IMR-90 (cell line): Measurements from ENCODE around the gene PPFIA1. TPM values are rescaled to one million over a fixed set of nuclear protein-coding genes. Genes with fewer than 3 reads are reported as not detected.

Experiments used
- ATAC-seq: fragments of 200-7000 bp; cut with Tn5 transposase; 2 replicates; pipeline ENCODE4 v1.9.1; 2020; ENCODE audit warnings: low read depth, mild to moderate bottlenecking, moderate library complexity
- BruUV-seq: library from RNA; stranded (reverse); fragments of 400-500 nt; replicated peaks from 2 replicates; lab custom pipeline; 2021; lab: Mats Ljungman, UMichigan
- CTCF ChIA-PET: fragments of 300-600 bp; formaldehyde crosslinking; extraction: SDS; loops from one replicate; lab custom pipeline; 2021; ENCODE audit warnings: antibody characterized with exemption; lab: Yijun Ruan, JAX
- POLR2A ChIA-PET: fragments of 300-600 bp; sonication (Branson Sonifier 250); formaldehyde crosslinking; loops from one replicate; lab custom pipeline; 2022; ENCODE audit warnings: antibody characterized with exemption; ENCODE audit not compliant: unreplicated experiment; lab: Charles Lee
- DNase-seq: peaks from one replicate; pipeline ENCODE4 v3.0.0; 2013
- H2AFZ ChIP-seq: replicated peaks from 2 replicates; pipeline ENCODE3; 2013; ENCODE audit warnings: low read length, mild to moderate bottlenecking; ENCODE audit not compliant: poor library complexity
- H2AK5ac ChIP-seq: 2 replicates; pipeline ENCODE4 v1.6.1; 2013; ENCODE audit warnings: low read depth, low read length, inconsistent platforms
- H2AK9ac ChIP-seq: replicated peaks from 2 replicates; pipeline ENCODE3; 2013; ENCODE audit warnings: mild to moderate bottlenecking, low read depth, low read length, moderate library complexity; ENCODE audit not compliant: poor library complexity
- H2BK120ac ChIP-seq: 2 replicates; pipeline ENCODE4 v1.6.1; 2013; ENCODE audit warnings: low read depth, low read length, inconsistent platforms
- H2BK15ac ChIP-seq: 3 replicates; pipeline ENCODE4 v1.6.1; 2013; ENCODE audit warnings: low read depth, low read length, inconsistent platforms
- H2BK20ac ChIP-seq: 2 replicates; pipeline ENCODE4 v1.6.1; 2013; ENCODE audit warnings: low read depth, mild to moderate bottlenecking, inconsistent platforms, low read length, moderate library complexity
- H2BK5ac ChIP-seq: 2 replicates; pipeline ENCODE4 v1.6.1; 2013; ENCODE audit warnings: mild to moderate bottlenecking, low read depth, low read length, inconsistent platforms; ENCODE audit not compliant: poor library complexity, severe bottlenecking
- H3K14ac ChIP-seq: replicated peaks from 2 replicates; pipeline ENCODE4 v1.6.1; 2013; ENCODE audit warnings: low read depth, low read length, inconsistent platforms
- H3K18ac ChIP-seq: 2 replicates; pipeline ENCODE4 v1.6.1; 2013; ENCODE audit warnings: low read depth, low read length, control low read depth
- H3K23ac ChIP-seq: 2 replicates; pipeline ENCODE4 v1.6.1; 2013; ENCODE audit warnings: low read depth, low read length, inconsistent platforms
- H3K27ac ChIP-seq: 2 replicates; pipeline ENCODE4 v1.5.1; 2013; ENCODE audit warnings: mild to moderate bottlenecking, control low read depth, low read length; ENCODE audit not compliant: insufficient read depth
- H3K27me3 ChIP-seq: 2 replicates; pipeline ENCODE4 v1.6.1; 2013; ENCODE audit warnings: low read length; ENCODE audit not compliant: control insufficient read depth, insufficient read depth
- H3K36me3 ChIP-seq: 2 replicates; pipeline ENCODE4 v1.6.1; 2013; ENCODE audit warnings: low read length, mixed read lengths; ENCODE audit not compliant: control insufficient read depth, insufficient read depth
- H3K4ac ChIP-seq: 2 replicates; pipeline ENCODE4 v1.6.1; 2013; ENCODE audit warnings: low read depth, low read length, inconsistent platforms
- H3K4me1 ChIP-seq: 2 replicates; pipeline ENCODE4 v1.6.1; 2013; ENCODE audit warnings: low read length, mixed read lengths; ENCODE audit not compliant: control insufficient read depth, insufficient read depth
- H3K4me2 ChIP-seq: 2 replicates; pipeline ENCODE4 v1.6.1; 2013; ENCODE audit warnings: low read depth, mild to moderate bottlenecking, control low read depth, low read length, moderate library complexity
- H3K4me3 ChIP-seq: 2 replicates; pipeline ENCODE4 v1.5.1; 2013; ENCODE audit warnings: low read depth, mild to moderate bottlenecking, control low read depth, low read length, moderate library complexity; ENCODE audit not compliant: insufficient read depth
- H3K56ac ChIP-seq: 2 replicates; pipeline ENCODE4 v1.6.1; 2013; ENCODE audit warnings: low read length, inconsistent platforms; ENCODE audit not compliant: insufficient read depth; ENCODE audit errors: extremely low read depth
- H3K79me1 ChIP-seq, 2 experiments: 2 replicates each; pipeline ENCODE4 v1.6.1; 2013; ENCODE audit warnings: low read length in 2 of 2, inconsistent platforms in 1 of 2, low read depth in 1 of 2
- H3K9ac ChIP-seq: 2 replicates; pipeline ENCODE4 v1.6.1; 2013; ENCODE audit warnings: low read depth, low read length, control low read depth
- H3K9me1 ChIP-seq: 2 replicates; pipeline ENCODE4 v1.6.1; 2013; ENCODE audit warnings: low read length, inconsistent platforms; ENCODE audit not compliant: insufficient read depth
- H3K9me3 ChIP-seq: 2 replicates; pipeline ENCODE4 v1.6.1; 2013; ENCODE audit warnings: low read length; ENCODE audit not compliant: control insufficient read depth, insufficient read depth
- H4K20me1 ChIP-seq: 2 replicates; pipeline ENCODE4 v1.6.1; 2013; ENCODE audit warnings: low read length, inconsistent platforms; ENCODE audit not compliant: insufficient read depth
- H4K5ac ChIP-seq: 2 replicates; pipeline ENCODE4 v1.6.1; 2013; ENCODE audit warnings: mild to moderate bottlenecking, low read depth, low read length, control low read depth
- H4K8ac ChIP-seq, 2 experiments: 2 replicates each; pipeline ENCODE4 v1.6.1; 2013; ENCODE audit warnings: low read depth in 2 of 2, low read length in 2 of 2, control low read depth in 1 of 2, inconsistent platforms in 1 of 2
- H4K91ac ChIP-seq: 2 replicates; pipeline ENCODE4 v1.6.1; 2013; ENCODE audit warnings: low read depth, low read length, inconsistent platforms; ENCODE audit not compliant: insufficient read depth
- BHLHE40 ChIP-seq: fragments of 150-350 bp; IDR thresholded peaks from 2 replicates; pipeline ENCODE4 v1.6.1; 2016; ENCODE audit warnings: mild to moderate bottlenecking, low read depth, low read length
- CEBPB ChIP-seq: IDR thresholded peaks from 2 replicates; pipeline ENCODE4 v1.6.1; 2012; ENCODE audit warnings: low read depth, low read length, improper control_type of control experiment
- CHD1 ChIP-seq: IDR thresholded peaks from 2 replicates; pipeline ENCODE4 v1.6.1; 2012; ENCODE audit warnings: low read depth, low read length, improper control_type of control experiment
- FOS ChIP-seq: fragments of 150-350 bp; IDR thresholded peaks from 2 replicates; pipeline ENCODE4 v1.6.1; 2016; ENCODE audit warnings: low read depth, low read length
- MAFK ChIP-seq: IDR thresholded peaks from 2 replicates; pipeline ENCODE4 v1.6.1; 2012; ENCODE audit warnings: low read depth, low read length, improper control_type of control experiment
- MAZ ChIP-seq: IDR thresholded peaks from 2 replicates; pipeline ENCODE4 v1.6.1; 2012; ENCODE audit warnings: low read depth, mild to moderate bottlenecking, low read length, improper control_type of control experiment, moderate library complexity, borderline replicate concordance
- MXI1 ChIP-seq: IDR thresholded peaks from 2 replicates; pipeline ENCODE4 v1.6.1; 2012; ENCODE audit warnings: low read depth, mild to moderate bottlenecking, low read length, moderate library complexity, borderline replicate concordance
- NFE2L2 ChIP-seq: fragments of 150-350 bp; IDR thresholded peaks from 2 replicates; pipeline ENCODE4 v1.6.1; 2016; ENCODE audit warnings: low read depth, mild to moderate bottlenecking, low read length
- POLR2A ChIP-seq: IDR thresholded peaks from 2 replicates; pipeline ENCODE4 v1.6.1; 2012; ENCODE audit warnings: mild to moderate bottlenecking, low read depth, low read length
- RAD21 ChIP-seq: IDR thresholded peaks from 2 replicates; pipeline ENCODE4 v1.6.1; 2012; ENCODE audit warnings: low read length, improper control_type of control experiment
- RCOR1 ChIP-seq: IDR thresholded peaks from 2 replicates; pipeline ENCODE4 v1.6.1; 2012; ENCODE audit warnings: mild to moderate bottlenecking, low read length, improper control_type of control experiment; ENCODE audit not compliant: insufficient replicate concordance
- RFX5 ChIP-seq: IDR thresholded peaks from 2 replicates; pipeline ENCODE4 v1.8.0; 2012; ENCODE audit warnings: low read depth, mild to moderate bottlenecking, low read length, moderate library complexity
- SMC3 ChIP-seq: fragments of 150-350 bp; IDR thresholded peaks from 2 replicates; pipeline ENCODE4 v1.6.1; 2016; ENCODE audit warnings: low read depth, mild to moderate bottlenecking, antibody characterized with exemption, low read length, moderate library complexity
- WGBS, 2 experiments: methylation state at CpG; one replicate each; pipeline versions ENCODE4 v1.1.5 to v1.1.7; 2013; ENCODE audit warnings: missing lambda C conversion rate in 2 of 2; ENCODE audit not compliant: insufficient read length in 1 of 2; ENCODE audit errors: extremely low coverage in 2 of 2; 5-methylcytosine and 5-hydroxymethylcytosine counted together
- dilution Hi-C: fragments of 300-500 bp; cut with HindIII; formaldehyde crosslinking; loops from one replicate; pipeline ENCODE4 v1.14.3; 2018; ENCODE audit warnings: low sequenced_read_pairs; ENCODE audit not compliant: unreplicated experiment
- in situ Hi-C: fragments of 300-500 bp; cut with MboI; formaldehyde crosslinking; loops from 3 replicates; pipeline ENCODE4 v1.14.3; 2019; ENCODE audit warnings: low sequenced_read_pairs, inconsistent platforms, mixed read lengths
- intact Hi-C: fragments of 100-400 bp; cut with micrococcal nuclease; formaldehyde crosslinking; loops from 2 replicates; pipeline ENCODE4 v1.10.0; 2022
- polyA plus RNA-seq, 3 experiments: library from polyadenylated mRNA; depleted of rRNA; stranded (reverse); fragments of >200 nt; gene quantifications; 2 replicates each; pipeline ENCODE4 v1.2.3, GENCODE V29; 2012; ENCODE audit warnings: low replicate concordance in 1 of 3
- total RNA-seq: library from RNA; depleted of rRNA; stranded (reverse); fragments of >200 nt; gene quantifications from 2 replicates; pipeline ENCODE4 v1.2.3, GENCODE V29; 2012
- TF ChIP-seq, protein P1 (sequence below): conservative IDR thresholded peaks from 2 replicates; pipeline ENCODE4 v1.5.1; 2012; ENCODE audit warnings: mild to moderate bottlenecking, low read depth, low read length, improper control_type of control experiment
- TF ChIP-seq, protein P2 (sequence below): fragments of 150-350 bp; IDR thresholded peaks from 2 replicates; pipeline ENCODE4 v1.6.1; 2017; ENCODE audit warnings: mild to moderate bottlenecking, antibody characterized with exemption, low read length, low read depth
- TF ChIP-seq, protein P3 (sequence below): fragments of 150-350 bp; IDR thresholded peaks from 2 replicates; pipeline ENCODE4 v1.6.1; 2016; ENCODE audit warnings: low read depth, mild to moderate bottlenecking, low read length, moderate library complexity, borderline replicate concordance

Gene PPFIA1
- total and polyA plus RNA-seq, 2 of the 4 experiments (the other 2 are of a cell fraction) = 25.6 to 37.2 TPM

DNA sequence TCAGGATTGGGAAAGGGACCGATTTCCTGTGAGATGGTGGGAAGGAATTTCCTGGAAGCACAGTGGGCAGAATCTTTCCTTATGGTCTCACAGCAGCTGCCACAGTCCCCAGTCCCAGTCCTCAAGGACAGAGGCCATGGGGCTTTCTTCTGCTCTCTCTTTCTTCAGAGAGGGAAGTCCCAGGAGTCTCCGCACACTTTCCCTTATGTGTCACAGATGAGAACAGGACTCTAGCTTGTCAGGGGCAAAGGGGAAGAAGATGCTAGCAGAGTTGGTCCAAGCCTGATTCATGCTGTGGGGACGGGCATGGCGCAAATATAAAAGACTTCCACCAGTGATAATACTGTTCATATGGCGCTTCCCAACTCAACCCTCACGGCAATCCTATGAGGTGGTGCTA is 7.5 kb upstream of the PPFIA1 start:
- Histone ChIP-seq H3K27ac (no peak overlapping the region), H3K9me3 (no peaks in the 10 kb centered on the region)
- BruUV-seq = no TSS peak

More for the DNA sequence above, 7.5 kb upstream of the PPFIA1 start:
- ChIA-PET CTCF (no interaction called here), POLR2A (no interaction called here)
- no peak for ATAC-seq
- H3K9ac ChIP-seq = no peak overlapping the region
- no peak overlapping the region for H3K23ac ChIP-seq
- peaks cover 17% of the 10 kb centered on the region for H3K27me3 ChIP-seq
- no peaks in the 10 kb centered on the region for H3K9me1 ChIP-seq
- WGBS, 2 experiments = 100% methylated on average over 4 of the region's 6 CpGs; no CpG with 5 or more reads in 1 of the 2 experiments
- in situ Hi-C loops = no loop called here
- no peak overlapping the region for H2AK9ac ChIP-seq
- H3K36me3 ChIP-seq = no peaks in the 10 kb centered on the region
- H3K79me1 ChIP-seq = no peaks in the 10 kb centered on the region
- no peak overlapping the region for H3K4me2 ChIP-seq
- H4K91ac ChIP-seq = no peak overlapping the region
- no peaks in the 10 kb centered on the region for H3K4me1 ChIP-seq
- no peak overlapping the region for H2BK120ac ChIP-seq
- H4K8ac ChIP-seq = no peak overlapping the region
- H3K56ac ChIP-seq = no peak overlapping the region
- no peak overlapping the region for H3K4ac ChIP-seq
- DNase-seq = no peak
- no peak overlapping the region for H4K5ac ChIP-seq
- no peak overlapping the region for H2AFZ ChIP-seq
- no peak overlapping the region for H2BK20ac ChIP-seq
- H4K20me1 ChIP-seq = no peaks in the 10 kb centered on the region
- no peak overlapping the region for H3K4me3 ChIP-seq
- no peak for TF ChIP-seq RCOR1
- TF ChIP-seq, protein P1, sequence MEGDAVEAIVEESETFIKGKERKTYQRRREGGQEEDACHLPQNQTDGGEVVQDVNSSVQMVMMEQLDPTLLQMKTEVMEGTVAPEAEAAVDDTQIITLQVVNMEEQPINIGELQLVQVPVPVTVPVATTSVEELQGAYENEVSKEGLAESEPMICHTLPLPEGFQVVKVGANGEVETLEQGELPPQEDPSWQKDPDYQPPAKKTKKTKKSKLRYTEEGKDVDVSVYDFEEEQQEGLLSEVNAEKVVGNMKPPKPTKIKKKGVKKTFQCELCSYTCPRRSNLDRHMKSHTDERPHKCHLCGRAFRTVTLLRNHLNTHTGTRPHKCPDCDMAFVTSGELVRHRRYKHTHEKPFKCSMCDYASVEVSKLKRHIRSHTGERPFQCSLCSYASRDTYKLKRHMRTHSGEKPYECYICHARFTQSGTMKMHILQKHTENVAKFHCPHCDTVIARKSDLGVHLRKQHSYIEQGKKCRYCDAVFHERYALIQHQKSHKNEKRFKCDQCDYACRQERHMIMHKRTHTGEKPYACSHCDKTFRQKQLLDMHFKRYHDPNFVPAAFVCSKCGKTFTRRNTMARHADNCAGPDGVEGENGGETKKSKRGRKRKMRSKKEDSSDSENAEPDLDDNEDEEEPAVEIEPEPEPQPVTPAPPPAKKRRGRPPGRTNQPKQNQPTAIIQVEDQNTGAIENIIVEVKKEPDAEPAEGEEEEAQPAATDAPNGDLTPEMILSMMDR = no peak
- TF ChIP-seq, protein P2, sequence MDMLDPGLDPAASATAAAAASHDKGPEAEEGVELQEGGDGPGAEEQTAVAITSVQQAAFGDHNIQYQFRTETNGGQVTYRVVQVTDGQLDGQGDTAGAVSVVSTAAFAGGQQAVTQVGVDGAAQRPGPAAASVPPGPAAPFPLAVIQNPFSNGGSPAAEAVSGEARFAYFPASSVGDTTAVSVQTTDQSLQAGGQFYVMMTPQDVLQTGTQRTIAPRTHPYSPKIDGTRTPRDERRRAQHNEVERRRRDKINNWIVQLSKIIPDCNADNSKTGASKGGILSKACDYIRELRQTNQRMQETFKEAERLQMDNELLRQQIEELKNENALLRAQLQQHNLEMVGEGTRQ = no peak
- TF ChIP-seq SMC3 = no peak
- no peak for TF ChIP-seq POLR2A
- TF ChIP-seq BHLHE40 = no peak
- TF ChIP-seq, protein P3, sequence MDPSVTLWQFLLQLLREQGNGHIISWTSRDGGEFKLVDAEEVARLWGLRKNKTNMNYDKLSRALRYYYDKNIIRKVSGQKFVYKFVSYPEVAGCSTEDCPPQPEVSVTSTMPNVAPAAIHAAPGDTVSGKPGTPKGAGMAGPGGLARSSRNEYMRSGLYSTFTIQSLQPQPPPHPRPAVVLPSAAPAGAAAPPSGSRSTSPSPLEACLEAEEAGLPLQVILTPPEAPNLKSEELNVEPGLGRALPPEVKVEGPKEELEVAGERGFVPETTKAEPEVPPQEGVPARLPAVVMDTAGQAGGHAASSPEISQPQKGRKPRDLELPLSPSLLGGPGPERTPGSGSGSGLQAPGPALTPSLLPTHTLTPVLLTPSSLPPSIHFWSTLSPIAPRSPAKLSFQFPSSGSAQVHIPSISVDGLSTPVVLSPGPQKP = no peak
- TF ChIP-seq MXI1 = no peak
- TF ChIP-seq RFX5 = no peak
- no peak for TF ChIP-seq CEBPB
- no peak for TF ChIP-seq MAFK
- no peak for TF ChIP-seq MAZ
- TF ChIP-seq CHD1 = no peak
- no peak for TF ChIP-seq FOS
- TF ChIP-seq NFE2L2 = no peak
- no peak for TF ChIP-seq RAD21
- no peak overlapping the region for H3K18ac ChIP-seq
- no peak overlapping the region for H2BK5ac ChIP-seq
- no peak overlapping the region for H3K14ac ChIP-seq
- no peak overlapping the region for H2BK15ac ChIP-seq
- no peak overlapping the region for H2AK5ac ChIP-seq
- dilution Hi-C loops = no loop called here
- intact Hi-C loops = no loop called here
